Measurements from ENCODE around the gene LHX8.
"Not testable (repeated sequence)": the region's sequence is repeated elsewhere in the genome, so short reads cannot be mapped to it uniquely, and the experiment has no call there.

LHX8 gene

DNA sequence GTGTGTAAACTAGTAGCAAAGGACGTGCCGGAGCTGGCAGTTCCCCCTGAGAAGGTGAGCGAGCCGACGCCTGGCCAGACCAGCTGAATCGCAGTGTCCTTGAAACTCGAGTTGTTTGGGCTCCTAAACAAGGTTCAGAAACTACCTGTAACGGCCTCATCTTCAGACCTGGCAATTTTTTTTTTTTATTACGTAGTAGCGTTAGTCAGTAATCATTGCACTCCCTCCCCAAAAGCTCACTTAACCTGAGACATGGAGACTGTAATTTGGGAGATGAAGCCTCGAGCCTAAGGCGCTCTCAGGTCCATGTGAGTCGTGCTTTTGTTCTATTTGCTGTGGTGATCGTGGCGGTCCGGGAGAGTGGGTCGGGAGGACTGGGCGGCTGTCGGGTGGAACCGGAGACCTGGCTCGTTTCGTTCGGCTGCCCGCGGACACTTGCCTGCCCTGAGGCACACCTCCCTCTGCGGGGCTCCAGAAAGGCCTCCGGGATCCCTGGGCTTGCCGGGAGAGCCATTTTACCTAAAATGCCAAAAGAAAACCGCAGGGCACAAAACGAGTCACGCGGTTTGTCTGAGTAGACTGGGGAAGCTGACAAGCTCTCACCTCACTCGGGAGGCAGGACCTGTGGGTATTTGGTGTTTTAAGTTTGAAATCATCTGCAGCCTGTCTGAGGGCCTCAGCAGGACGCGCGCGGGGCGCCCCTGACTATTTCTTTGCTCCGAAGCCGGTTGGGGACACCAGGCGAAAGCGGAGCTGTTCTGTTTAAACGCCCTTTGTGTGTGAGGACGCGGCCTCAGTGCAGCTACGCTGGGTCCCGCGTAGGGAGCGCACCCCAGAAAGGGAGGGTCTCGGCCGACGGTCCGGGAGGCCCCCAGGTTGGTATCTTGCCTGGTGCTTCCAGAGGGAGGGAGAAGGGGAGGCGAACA, 722 bp downstream of the LHX8 start:
- DNase-seq, result no peak

DNA sequence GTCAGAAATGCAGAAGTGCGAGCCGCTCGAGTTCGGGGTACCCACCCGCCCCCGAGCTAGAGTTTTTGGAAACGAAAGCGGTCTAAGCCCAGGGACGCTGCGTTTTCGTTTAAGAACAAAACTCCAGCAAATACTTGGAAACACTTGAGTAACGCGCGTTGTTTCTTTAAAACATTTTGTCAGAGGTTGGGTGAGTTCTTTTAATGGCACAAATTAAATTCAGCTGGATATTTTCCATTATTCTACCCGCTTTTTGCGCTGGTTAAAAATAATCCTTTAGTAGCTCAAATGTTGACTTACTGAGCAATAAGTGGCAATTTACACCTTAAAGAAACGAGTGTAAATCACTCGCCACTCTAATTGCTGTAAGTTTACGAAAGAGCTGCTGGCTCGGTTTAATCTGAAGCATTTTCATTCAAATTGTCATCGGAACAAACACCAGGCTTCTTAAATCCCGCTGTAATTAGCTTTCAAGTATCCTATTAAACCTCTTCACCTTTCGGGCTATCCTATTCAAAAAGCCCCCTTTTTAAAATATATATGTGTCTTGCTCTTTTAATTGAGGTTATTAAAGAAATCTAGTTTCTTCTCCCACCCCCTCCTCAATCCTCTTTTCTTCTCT, 1.5 kb downstream of the LHX8 start:
- DNase-seq, result no peak

DNA sequence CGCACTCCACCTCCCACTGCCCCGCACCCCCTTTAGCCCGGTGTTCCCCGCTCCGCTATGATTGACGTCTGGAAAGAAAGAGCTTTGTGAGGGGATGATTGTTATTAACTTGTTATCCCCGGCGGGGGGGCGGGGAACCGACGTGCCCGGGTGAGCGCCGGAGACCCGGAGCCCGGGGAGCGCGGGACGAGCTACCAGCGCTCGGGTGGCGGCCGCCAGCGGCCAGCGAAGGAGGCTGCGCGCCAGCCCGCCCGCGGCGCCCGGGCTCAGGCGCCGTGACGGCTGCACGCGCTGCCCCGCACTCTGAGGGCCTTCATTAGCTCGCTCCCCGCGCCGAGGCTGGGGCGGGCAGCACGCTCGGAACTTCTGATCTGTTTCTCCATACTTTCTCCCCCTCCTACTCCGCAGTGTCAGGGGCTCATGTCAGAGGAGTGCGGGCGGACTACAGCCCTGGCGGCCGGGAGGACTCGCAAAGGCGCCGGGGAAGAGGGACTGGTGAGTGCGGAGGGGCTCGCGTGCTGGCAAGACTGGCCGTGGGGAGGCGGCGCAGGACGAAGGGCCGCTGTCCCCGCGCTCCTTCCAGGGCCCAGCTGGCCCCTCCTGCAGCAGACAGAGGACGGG, 2.1 kb downstream of the LHX8 start:
- no peak for DNase-seq

DNA sequence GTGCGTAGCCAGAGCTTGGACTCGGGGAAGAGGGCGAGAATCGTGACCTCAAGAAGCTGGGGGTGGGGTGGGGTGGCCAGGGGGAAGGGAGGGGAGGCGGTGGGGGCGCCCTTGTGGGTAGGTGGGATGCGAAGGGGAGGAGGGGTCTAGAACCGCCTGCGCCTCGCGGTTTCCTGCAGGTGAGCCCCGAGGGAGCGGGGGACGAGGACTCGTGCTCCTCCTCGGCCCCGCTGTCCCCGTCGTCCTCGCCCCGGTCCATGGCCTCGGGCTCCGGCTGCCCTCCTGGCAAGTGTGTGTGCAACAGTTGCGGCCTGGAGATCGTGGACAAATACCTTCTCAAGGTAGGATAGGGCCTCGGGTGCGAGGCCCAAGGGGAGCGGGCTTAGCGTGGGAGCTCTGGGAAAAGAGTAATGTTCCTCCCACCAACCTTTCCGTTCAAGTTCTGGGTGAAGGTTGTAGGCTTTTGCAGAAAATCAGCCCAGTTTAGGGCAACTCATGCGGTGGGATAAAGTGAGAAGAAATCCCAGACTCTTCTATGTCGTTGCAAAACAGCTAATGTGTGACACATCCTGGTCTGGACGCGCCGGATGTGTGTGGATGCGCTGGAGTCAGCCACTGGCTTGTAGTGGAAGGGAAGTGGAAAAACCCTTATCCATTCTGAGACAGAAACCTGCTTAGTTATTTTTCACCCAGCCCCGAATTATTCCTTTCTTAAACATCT, 2.9 kb downstream of the LHX8 start:
- no peak for DNase-seq

DNA sequence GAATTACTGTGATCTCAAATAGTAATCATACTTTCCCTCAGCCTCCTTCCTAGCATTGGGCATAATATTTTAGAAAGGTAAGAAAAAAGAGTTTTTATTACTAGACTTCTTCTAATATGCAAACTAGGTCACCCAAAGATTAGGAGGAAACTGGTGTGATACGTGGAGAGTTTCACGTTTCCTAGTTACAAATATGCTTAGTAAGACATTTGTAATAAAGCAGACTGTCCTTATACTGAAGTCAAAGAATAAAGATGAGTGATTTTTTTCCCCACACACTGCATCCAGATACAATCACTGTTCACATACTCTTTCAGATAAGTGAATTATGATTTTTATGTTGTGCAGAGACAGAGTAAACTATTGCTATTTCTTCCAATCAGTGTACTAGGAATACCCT, 17.9 kb downstream of the LHX8 start:
- no peak for DNase-seq

DNA sequence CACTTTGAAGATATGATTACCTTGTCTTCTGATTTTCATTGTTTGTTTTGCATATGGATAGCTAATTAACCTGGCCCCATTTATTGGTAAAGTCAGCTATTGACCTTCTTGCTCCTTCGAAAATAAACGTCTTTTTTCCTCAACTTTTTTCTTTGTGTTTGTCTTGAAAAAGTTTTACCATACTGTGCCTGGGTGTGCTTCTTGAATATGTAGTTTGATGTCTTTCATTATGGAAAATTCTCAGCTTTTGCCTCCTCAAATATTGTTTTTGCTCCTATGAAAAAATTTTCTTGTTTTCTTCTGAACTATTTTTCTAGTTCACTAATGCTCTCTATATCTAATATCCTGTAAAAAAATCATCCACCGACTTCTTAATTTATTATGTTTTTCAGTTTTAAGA, 25.0 kb downstream of the LHX8 start:
- DNase-seq, result no peak

DNA sequence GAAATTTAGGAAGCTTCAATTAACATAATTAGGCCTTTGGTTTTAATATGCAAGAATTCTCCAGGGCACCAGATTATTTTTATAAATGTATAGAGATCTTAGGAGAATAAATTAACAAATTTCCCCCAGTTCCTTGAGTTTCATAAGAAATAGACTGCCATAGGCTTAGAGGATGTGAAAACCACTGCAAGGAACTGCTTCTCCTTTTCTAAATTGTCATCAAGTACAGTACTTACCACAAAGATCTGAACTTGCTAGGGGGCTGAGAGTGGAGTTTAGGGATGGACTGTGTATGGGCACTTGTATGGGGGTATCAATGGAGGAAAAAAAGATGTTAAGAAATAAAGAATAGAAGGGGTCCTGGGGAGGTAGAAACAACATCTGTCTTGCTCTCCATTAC, 31.1 kb downstream of the LHX8 start:
- DNase-seq, result no peak

DNA sequence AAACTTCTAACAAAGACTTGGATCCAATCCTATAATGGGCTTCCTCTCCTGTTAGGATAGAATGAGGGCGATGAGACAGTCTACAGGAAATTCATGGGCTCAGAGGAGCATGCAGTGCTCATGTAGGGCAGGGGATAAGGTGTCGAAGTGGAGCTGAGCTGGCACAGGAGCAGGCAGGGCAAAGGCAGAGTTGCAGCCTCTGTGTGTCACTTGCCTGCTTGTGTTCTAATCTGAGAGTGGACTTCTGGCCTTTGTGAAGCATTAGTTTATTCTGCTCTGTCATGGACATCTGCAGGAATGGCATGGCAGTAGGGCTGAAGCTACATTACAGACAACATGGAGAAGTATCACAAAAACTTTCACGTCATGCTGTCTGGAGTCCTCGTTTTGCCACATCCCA, 32.6 kb downstream of the LHX8 start:
- no peak for DNase-seq

DNA sequence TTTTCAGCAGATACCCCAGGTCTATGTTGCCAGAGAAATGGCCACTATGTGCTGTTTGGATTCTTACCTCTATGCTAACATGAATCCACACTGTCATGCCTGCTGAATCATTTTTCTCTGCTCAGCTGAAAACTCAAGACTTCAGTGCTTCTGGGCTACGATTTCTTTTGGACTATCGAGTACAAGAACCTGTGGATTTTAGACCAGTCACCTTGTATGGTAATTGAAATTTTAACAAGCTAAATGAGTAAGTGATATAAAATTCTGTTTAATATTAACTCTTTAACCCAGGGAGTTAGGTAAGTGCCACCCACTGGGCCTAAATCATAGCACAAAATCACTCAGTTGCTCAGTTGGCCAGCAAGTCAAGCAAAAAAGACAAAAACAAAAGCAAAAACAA, 35.8 kb downstream of the LHX8 start:
- DNase-seq, result no peak

DNA sequence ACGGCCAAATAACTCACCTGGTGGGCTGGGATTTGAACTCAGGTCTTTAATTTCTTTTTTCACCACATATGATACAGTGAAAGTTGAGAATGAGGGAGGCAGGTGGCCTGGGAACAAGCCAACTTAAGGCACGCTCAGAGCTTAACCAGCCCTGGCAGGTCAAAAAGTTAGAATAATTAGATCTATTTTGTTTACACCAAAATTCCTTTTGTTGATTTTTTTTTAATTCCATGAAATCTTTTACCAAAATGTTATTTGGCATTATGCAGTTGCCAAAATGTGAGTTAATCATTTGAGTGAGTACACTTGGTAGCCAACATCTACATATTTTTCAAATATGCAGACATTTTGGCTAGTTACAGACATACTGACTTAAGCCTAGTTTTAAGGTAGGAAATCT, 36.8 kb downstream of the LHX8 start:
- DNase-seq, result no peak

DNA sequence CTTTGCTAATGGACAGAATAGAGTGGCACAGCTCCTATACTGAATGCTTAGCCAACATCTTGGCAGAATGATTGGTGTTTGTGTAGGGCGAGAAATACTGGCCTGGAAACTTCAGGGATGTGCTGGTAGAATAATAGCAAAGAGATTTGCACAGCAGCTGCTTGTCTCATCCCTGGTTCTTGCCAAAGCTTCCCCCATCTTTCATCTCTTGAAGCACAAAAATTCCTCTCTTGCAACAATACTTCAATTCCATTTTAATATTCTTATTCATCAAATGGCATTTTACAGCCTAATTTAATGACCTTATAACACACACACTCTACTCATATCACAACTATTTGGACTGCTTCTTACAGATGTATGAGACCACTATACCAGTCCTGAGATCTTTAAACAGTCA, 37.7 kb downstream of the LHX8 start:
- DNase-seq, result no peak

DNA sequence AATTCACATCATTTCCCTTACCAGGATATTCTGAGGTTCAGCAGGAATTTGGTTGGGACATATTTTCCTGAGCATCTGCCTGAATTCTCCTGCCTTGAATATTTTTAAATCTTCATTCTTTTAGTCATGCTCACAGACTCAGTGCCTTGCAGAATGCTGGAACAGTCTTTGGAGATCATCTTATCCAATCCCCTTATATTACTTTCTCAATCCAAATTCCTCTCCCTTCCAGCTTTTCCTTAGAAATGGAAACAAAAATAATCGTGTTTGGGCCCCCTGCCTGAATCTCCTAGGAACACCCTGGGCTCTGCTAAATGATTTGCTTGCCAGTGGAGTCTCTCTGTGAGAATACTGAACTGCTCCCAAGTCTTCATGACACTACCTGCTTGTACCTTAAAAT, 38.4 kb downstream of the LHX8 start:
- DNase-seq, result no peak

DNA sequence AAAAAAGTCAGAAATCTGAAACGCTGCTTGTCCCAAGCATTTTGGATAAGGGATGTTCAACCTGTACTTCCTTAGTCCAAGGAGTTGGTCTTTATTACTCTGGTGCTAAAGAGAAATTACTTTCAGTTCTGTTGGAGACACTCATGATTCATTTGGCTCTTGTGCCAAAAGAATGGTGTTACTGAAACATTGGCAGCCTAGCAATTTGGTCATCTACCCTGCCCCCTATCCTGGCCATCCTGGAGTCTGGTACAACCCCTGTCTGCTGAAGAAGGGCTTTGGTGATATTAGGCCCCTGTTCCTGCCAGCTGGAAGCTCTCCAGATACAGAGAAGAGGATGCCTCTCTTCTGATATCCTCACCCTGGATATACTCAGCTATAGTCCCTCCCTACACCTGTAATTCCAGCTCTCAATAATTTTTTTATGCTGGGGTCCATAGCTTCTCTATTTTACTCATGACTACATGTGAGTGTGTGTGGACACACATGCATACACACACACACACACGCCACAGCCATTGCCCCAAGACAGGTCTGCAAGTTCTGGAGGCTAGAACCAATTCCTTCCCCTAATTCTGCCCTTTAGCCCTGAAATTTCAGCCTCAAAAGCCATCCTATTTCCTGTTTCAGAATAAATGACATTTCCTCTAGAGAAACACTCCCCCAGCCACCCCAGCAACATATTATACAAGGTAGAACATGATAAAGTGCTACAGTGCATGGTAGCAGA, 40.0 kb downstream of the LHX8 start:
- DNase-seq, result no peak

DNA sequence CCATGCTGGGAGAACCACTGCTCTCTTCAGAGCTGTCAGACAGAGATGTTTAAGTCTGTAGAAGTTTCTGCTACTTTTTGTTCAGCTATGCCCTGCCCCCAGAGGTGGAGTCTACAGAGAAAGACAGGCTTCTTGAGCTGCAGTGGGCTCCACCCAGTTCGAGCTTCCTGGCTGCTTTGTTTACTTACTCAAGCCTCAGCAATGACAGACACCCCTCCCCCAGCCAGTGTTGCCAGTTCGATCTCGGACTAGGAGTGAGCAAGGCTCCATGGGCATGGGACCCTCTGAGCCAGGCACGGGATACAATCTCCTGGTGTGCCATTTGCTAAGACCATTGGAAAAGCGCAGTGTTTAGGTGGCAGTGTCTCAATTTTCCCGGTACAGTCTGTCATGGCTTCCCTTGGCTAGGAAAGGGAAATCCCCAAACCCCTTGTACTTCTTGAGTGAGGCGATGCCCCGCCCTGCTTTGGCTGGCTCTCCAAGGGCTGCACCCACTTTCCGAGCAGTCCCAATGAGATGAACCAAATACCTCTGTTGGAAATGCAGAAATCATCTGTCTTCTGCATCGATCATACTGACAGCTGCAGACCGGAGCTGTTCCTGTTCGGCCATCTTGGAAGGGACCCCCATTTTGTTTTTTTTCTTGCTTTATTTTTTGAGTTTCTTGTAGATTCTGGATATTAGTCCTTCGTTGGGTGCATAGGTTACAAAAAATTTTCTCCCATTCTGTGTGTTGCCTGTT, 47.2 kb downstream of the LHX8 start:
- not testable (repeated sequence) for DNase-seq

DNA sequence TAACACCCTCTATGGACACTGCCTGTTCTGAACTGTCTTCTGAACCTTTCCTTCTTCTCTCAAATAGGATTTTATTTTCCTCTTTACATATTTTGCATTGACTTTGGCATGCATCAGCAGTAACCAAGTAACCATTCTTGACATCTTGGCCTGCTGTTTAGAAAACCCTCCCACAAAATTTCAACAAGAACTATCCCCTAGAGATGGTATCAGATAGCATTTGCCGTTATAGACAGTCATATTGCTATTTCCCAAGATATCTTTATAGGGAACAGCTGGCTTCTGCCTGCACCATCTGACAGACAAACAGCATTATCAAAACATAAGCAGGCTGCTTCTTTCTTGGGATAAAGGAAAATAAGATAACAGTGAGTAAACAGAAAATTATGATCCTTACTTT, 54.7 kb downstream of the LHX8 start:
- peak; percentile 51 for DNase-seq

DNA sequence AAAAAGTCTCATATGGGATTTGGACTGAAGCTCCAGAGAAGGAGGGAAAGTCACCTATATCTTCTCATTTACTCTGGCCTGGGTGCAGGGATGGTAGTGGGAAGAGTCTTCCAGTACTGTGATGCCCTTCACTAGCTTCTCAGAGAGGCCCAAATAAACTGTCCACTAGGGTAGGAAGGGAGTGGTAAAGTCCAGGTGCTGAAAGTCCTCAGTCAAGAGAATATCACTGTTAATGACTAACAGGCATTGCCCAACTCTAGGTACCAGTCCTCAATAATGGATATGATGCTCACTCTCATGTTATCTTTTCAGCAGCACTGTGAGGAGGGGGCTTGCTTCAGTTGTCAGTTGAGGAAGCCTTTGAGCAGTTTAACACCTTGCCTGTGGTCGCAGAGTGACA, 64.0 kb downstream of the LHX8 start:
- no peak for DNase-seq

DNA sequence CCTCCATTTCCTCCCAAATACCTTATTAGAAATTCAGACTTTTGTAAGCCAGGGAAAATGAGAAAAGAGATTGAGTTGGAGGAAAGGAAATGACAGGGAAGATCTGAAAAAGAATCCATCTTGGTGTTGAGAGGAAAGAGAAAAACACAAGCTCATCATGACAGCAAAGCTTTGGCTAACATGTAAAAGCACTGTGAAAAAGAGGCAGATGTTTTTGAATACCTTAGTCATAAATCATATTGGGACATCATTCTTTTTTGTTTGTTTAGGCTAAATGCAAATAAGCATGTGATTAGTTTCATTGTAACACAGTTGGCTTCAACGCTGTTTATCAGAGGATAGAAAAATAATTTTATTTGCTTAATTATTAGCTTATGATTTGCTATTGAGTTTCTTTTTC, 64.6 kb downstream of the LHX8 start:
- no peak for DNase-seq

DNA sequence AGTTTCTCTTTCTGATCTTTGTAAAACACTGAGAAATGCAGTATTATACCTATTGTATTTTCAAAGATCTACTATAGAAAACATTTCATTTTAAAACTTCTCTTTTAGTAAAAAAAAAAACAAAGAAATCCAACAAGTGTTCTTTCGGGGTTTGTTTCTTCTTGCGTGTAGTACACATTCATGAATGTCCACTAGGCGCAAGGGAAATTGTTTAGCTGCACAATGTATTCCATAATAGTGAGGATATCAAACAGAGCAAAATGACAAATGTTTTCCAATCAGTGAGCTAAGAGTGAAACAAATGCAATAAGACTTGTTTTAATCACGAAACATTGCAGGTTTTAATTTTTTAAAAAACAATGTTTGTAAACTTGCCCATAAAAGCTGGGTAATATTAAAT, 68.6 kb downstream of the LHX8 start:
- DNase-seq, result no peak

DNA sequence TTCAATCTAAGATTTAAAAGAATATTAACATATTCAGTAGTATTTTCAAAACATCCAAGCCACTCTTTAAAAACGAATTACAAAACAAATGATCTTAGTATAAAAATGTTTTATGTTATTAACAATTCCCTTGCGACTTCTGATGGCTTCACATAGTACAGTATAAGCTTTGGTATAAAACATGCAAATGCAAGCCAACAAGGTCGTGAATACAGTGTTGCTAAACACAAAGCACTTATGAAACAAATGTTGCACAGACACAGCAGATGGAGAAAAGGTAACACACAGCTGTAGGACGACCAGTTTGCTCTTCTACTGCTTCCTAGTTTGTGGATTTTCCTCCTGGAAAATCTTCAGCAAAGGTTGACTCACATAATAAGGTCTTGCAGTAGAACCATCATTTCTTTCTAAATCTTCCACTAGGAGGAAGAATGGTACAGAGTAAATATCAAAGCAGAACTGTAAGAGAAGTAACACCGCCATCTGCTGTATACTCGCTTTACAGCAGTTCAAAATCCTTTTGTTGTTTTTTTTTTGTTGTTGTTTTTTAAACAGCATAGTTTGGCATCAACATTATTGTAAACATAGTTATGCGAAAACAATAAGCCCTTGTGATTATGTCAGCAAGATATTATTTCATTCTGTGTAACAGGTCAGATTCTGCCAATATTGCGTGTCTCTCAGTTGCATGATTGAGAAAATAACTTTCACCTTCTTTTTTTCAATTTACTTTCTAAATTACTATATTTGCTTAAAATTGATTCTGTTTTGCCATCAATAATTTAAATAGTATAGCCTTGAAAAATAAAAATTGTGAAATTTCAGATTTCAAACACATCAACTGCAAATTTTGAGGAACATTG, 69.5 kb downstream of the LHX8 start:
- peak; percentile 13 for DNase-seq

DNA sequence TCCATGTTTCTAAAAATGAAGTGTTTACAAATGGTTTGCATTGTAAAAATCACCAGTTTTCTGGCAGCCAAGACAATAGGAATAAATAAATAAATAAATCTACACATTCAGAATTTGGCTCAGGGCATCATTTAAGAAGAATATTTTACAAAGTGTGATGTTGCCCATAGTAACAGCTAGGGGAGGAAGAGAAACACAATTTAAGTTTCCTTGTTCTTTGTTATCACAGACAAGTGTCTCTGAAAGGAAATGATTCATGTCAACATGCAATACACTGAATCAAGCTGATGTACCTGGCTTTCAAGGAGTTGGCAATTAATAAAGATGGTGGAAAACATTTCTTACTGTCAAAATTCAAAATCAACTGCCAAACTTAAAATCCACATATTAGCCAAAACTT, 74.7 kb downstream of the LHX8 start:
- DNase-seq, result no peak
